OCI-LY7 (cell line): ENCODE results near the gene AAK1. TPM values are rescaled to one million over a fixed set of nuclear protein-coding genes. Genes with fewer than 3 reads are reported as not detected.

Experiments used
- BruUV-seq: library from RNA; stranded (reverse); fragments of 400-500 nt; replicated peaks from 2 replicates; lab custom pipeline; 2021; lab: Mats Ljungman, UMichigan
- CTCF ChIA-PET: fragments of 300-600 bp; sonication (Branson Sonifier 250); formaldehyde crosslinking; loops from one replicate; lab custom pipeline; 2022; ENCODE audit warnings: antibody characterized with exemption; ENCODE audit not compliant: unreplicated experiment; lab: Charles Lee
- POLR2A ChIA-PET: fragments of 300-600 bp; sonication (Branson Sonifier 250); formaldehyde crosslinking; loops from one replicate; lab custom pipeline; 2022; ENCODE audit warnings: antibody characterized with exemption; lab: Charles Lee
- DNase-seq: peaks from one replicate; pipeline ENCODE4 v3.0.0-alpha.2; 2015; ENCODE audit warnings: low spot score
- H2AFZ ChIP-seq: fragments of 200-600 bp; sonication (generic), shearing (Covaris generic); 2 replicates; pipeline ENCODE4 v1.6.1; 2014; ENCODE audit warnings: mild to moderate bottlenecking, antibody characterized with exemption, low read length, moderate library complexity
- H3K27ac ChIP-seq: fragments of 200-600 bp; sonication (generic); 2 replicates; pipeline ENCODE4 v1.5.1; 2014; ENCODE audit warnings: mixed run types, low read depth, mild to moderate bottlenecking, moderate library complexity, low read length, inconsistent platforms; ENCODE audit not compliant: poor library complexity, severe bottlenecking
- H3K36me3 ChIP-seq: fragments of 200-600 bp; sonication (generic); 2 replicates; pipeline ENCODE4 v1.6.1; 2014; ENCODE audit warnings: mild to moderate bottlenecking, antibody characterized with exemption, low read length, moderate library complexity, mixed read lengths; ENCODE audit not compliant: insufficient read depth
- H3K4me1 ChIP-seq: fragments of 200-600 bp; sonication (generic); 2 replicates; pipeline ENCODE4 v1.5.1; 2014; ENCODE audit warnings: mild to moderate bottlenecking, low read length; ENCODE audit not compliant: insufficient read depth, poor library complexity, severe bottlenecking
- H3K4me2 ChIP-seq: fragments of 200-600 bp; sonication (generic); 2 replicates; pipeline ENCODE4 v1.6.1; 2014; ENCODE audit warnings: mild to moderate bottlenecking, low read length
- H3K4me3 ChIP-seq: fragments of 200-600 bp; sonication (generic); 2 replicates; pipeline ENCODE4 v1.5.1; 2014; ENCODE audit warnings: mild to moderate bottlenecking, low read depth, low read length; ENCODE audit not compliant: poor library complexity, severe bottlenecking
- H3K79me2 ChIP-seq: fragments of 200-600 bp; sonication (generic); 2 replicates; pipeline ENCODE4 v1.6.1; 2016; ENCODE audit warnings: low read depth, mild to moderate bottlenecking, low read length, moderate library complexity, mixed read lengths; ENCODE audit not compliant: insufficient read depth
- H3K9me2 ChIP-seq: fragments of 200-600 bp; sonication (generic); 2 replicates; pipeline ENCODE4 v1.6.1; 2016; ENCODE audit warnings: mild to moderate bottlenecking, low read length, mixed read lengths; ENCODE audit not compliant: insufficient read depth
- H3K9me3 ChIP-seq: fragments of 200-600 bp; sonication (generic); 2 replicates; pipeline ENCODE4 v1.6.1; 2014; ENCODE audit warnings: mild to moderate bottlenecking, mixed run types, low read length, mixed read lengths
- H4K20me1 ChIP-seq: fragments of 200-600 bp; sonication (generic); 2 replicates; pipeline ENCODE4 v1.6.1; 2014; ENCODE audit warnings: mild to moderate bottlenecking, antibody characterized with exemption, low read length, moderate library complexity, mixed read lengths; ENCODE audit not compliant: insufficient read depth
- EZH2phosphoT487 ChIP-seq: fragments of 200-600 bp; sonication (generic); IDR thresholded peaks from 2 replicates; pipeline ENCODE4 v1.6.1; 2018; ENCODE audit warnings: low read depth, borderline replicate concordance, mild to moderate bottlenecking, mixed run types, antibody characterized with exemption, low read length, moderate library complexity, mixed read lengths
- intact Hi-C: fragments of 100-400 bp; cut with micrococcal nuclease; formaldehyde crosslinking; loops from one replicate; pipeline ENCODE4 v1.10.0; 2022; ENCODE audit not compliant: unreplicated experiment
- total RNA-seq, 2 experiments: library from RNA; depleted of rRNA in 1 of 2; stranded (reverse); fragments of >200 nt in 1 of 2; shearing (Covaris generic) in 1 of 2; gene quantifications; 2 replicates each; pipeline ENCODE4 v1.2.3, GENCODE V29; 2014 to 2022
- TF ChIP-seq, protein P1 (sequence below): fragments of 200-600 bp; sonication (generic); conservative IDR thresholded peaks from 2 replicates; pipeline ENCODE4 v1.5.1; 2014; ENCODE audit warnings: mild to moderate bottlenecking, antibody characterized with exemption, low read length, moderate library complexity, mixed read lengths

Gene AAK1
- total RNA-seq, 2 experiments from 2014 or later, result 8.3 to 8.5 TPM

DNA sequence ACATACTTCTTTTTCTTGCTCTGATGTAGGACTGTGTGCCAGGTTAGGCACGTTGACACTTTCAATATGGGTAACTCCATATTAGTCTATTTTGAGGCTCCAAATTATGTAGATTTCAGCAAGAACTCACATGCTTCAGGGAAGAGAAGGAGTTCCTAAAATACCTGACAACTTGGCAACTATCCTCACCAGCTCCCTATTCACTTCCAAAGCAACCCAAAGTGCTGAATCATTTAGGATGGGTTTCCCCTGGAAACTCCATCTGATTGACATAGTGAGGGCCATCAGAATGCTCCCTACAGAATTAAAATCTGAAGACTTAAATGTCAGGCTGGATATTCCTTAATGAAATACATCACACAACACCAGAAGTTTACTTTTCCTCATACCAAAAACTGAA, 173.8 kb downstream of the AAK1 start:
- no peak overlapping the region for H3K27ac ChIP-seq
- H2AFZ ChIP-seq, result no peak overlapping the region
- TF ChIP-seq, protein P1, sequence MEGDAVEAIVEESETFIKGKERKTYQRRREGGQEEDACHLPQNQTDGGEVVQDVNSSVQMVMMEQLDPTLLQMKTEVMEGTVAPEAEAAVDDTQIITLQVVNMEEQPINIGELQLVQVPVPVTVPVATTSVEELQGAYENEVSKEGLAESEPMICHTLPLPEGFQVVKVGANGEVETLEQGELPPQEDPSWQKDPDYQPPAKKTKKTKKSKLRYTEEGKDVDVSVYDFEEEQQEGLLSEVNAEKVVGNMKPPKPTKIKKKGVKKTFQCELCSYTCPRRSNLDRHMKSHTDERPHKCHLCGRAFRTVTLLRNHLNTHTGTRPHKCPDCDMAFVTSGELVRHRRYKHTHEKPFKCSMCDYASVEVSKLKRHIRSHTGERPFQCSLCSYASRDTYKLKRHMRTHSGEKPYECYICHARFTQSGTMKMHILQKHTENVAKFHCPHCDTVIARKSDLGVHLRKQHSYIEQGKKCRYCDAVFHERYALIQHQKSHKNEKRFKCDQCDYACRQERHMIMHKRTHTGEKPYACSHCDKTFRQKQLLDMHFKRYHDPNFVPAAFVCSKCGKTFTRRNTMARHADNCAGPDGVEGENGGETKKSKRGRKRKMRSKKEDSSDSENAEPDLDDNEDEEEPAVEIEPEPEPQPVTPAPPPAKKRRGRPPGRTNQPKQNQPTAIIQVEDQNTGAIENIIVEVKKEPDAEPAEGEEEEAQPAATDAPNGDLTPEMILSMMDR, result no peak
- no peak for TF ChIP-seq EZH2phosphoT487
- no peak overlapping the region for H3K4me2 ChIP-seq
- BruUV-seq, result no TSS peak
- DNase-seq, result no peak
- intact Hi-C loops, result no loop called here
- POLR2A ChIA-PET, result no interaction called here
- CTCF ChIA-PET, result no interaction called here
- H3K4me1 ChIP-seq, result no peaks in the 10 kb centered on the region
- H3K9me2 ChIP-seq, result no peaks in the 10 kb centered on the region
- no peaks in the 10 kb centered on the region for H3K79me2 ChIP-seq
- no peaks in the 10 kb centered on the region for H4K20me1 ChIP-seq
- no peaks in the 10 kb centered on the region for H3K36me3 ChIP-seq
- H3K4me3 ChIP-seq, result no peak overlapping the region
- no peaks in the 10 kb centered on the region for H3K9me3 ChIP-seq

DNA sequence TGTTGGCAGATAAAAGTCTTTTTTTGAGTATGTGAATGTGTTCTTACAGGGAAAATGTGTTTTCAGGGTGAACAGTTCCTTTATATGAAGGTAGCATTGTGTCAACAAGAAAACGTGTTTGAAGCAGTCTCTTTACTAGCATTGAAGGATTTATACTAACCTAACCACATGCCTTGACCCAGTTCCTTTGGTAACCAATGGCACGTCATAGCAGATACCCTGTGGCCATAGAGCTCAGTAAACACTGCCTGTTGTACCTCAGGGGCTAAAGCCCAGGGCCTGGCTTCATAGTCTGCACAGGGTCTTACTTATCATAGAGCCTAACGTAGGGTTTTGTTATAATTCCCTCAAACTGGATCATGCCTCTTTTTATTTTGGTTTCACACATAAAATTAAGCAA, 174.2 kb downstream of the AAK1 start:
- no peak overlapping the region for H3K4me3 ChIP-seq
- H4K20me1 ChIP-seq, result no peaks in the 10 kb centered on the region
- intact Hi-C loops, result no loop called here
- no peak overlapping the region for H3K27ac ChIP-seq
- no peaks in the 10 kb centered on the region for H3K9me2 ChIP-seq
- no peak overlapping the region for H2AFZ ChIP-seq
- no peaks in the 10 kb centered on the region for H3K9me3 ChIP-seq
- BruUV-seq, result no TSS peak
- H3K36me3 ChIP-seq, result no peaks in the 10 kb centered on the region
- CTCF ChIA-PET, result no interaction called here
- H3K4me2 ChIP-seq, result no peak overlapping the region
- POLR2A ChIA-PET, result no interaction called here
- H3K4me1 ChIP-seq, result no peaks in the 10 kb centered on the region
- DNase-seq, result no peak
- TF ChIP-seq EZH2phosphoT487, result no peak
- TF ChIP-seq, protein P1, result no peak
- no peaks in the 10 kb centered on the region for H3K79me2 ChIP-seq

DNA sequence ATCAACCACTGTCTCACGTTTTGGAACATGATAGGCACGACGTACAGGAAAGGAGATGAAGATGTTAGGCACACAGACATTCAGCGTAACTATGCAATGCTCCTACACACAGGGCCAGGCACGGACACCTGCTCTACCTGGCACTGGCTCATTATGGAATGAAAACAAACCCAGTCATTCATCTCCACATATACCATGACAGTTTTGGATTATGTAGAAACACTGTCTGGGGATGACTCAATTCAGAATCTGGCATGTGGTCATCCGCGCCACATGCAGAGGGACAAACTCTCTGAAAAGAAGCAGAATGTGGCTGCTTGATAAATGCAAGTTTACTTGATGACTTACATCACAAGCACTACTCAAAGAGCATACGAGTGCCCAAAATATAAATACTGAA, 176.8 kb downstream of the AAK1 start:
- Histone ChIP-seq H3K79me2 (no peaks in the 10 kb centered on the region), H3K4me3 (no peak overlapping the region), H3K4me2 (no peak overlapping the region), H3K4me1 (no peaks in the 10 kb centered on the region), H3K9me3 (no peaks in the 10 kb centered on the region), H2AFZ (no peak overlapping the region), H4K20me1 (no peaks in the 10 kb centered on the region), H3K27ac (no peak overlapping the region), H3K36me3 (no peaks in the 10 kb centered on the region), H3K9me2 (no peaks in the 10 kb centered on the region)
- no TSS peak for BruUV-seq
- ChIA-PET POLR2A (no interaction called here), CTCF (no interaction called here)
- no peak for TF ChIP-seq EZH2phosphoT487
- TF ChIP-seq, protein P1, result no peak
- no peak for DNase-seq
- intact Hi-C loops, result no loop called here
